HUDEP-2 (cell line): ENCODE results near the gene MOK.
A peak's percentile ranks its signal among the peaks of the same experiment; 100 is the strongest.

Experiments used
- DNase-seq, 76 experiments: peaks; one replicate each; lab custom pipeline; 2025; ENCODE audit not compliant: unreplicated experiment in 76 of 76; lab: John Stamatoyannopoulos, UW

The MOK gene

DNA sequence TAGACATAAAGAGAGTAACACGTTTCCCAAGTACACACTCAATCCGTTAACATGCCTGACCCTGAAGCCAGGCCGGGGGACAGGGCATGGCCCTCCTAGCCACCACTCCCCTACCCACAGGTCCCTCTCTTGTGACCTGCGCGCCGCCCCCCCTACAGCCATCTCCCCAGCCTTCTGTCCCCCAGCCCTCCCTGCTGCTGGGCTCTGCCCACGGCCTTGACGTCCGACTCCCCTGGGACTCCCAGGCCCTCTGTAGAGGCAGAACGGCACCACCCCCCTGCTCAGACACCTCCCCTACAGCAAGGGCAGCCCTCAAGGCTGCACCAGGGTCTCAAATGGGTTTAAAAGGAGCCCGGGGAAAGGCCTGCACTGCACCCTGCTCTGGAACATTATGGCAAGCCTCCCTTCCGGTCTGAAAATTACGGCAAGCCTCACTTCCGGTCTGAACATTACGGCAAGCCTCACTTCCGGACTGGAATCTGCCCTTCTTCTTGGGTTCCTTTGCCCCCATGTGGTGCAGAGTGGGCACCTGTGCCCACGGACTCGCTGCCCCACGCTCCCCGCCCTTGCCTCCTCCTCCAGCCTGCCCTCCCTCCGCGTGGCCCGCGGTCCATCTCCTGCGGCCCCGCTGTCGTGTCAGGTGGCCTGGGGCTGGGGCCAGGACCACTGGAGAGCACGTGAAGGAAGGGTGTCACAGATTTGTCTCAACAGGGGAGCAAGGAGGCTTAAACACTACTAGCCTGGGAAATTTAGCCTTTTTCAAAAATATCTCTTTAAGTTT, 77.6 kb downstream of the MOK start:
- no peak for DNase-seq

DNA sequence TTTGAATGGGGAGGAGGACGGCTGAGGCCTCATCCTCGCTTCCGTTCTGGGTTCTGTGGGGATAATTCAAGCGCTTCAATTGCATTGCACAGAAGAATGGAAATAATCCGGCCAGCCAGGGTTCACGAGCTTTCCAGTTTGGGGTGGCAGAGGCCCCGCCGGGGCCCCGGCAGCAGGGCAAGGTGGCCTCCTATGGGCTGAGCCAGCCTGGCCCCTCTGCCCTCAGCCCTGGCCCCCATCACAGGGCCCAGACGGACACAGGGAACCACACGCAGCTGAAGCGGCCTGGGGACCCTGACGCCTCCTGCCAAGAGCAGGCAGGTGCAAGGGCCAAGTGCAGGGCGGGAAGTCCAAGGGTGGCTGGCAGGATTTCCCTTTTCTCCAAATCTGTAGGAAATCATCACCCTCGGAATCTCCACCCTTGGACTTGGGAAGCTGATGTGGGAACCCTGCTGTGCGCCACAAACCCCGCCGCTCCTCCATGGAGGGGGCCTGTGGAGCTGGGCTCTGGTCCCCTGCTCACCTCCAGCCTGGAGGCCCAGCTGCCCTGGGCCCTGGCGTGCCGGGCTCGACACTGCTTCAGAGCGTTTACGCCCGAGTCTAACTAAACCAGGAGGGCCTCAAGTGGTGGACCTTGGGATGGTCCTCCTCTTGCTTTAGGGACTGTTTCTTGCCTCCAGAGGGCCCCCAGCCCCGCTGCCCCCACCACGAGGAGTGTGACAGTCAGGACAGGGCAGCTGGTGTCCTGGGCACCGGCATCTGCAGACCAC, 78.4 kb downstream of the MOK start:
- no peak for DNase-seq

DNA sequence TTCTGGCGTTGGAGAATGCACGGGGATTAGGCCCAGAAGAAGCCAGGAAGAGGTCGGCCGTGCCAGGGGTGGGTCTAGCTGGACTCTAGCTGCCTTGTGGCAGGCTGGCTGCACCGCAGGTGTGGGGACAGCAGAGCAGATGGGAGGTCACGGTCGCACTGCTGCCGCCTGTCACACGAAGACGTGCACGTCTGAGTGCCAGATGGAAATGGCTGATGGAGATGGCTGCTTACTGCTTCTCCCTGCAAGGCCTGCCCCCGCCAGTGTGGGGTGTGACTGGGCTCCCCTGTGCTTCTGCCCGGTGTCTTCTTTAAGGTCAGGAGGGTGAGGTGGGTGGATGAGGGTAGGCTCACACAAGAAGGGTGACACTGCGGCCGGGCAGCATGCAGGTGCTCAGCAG, 79.0 kb downstream of the MOK start:
- DNase-seq = no peak

DNA sequence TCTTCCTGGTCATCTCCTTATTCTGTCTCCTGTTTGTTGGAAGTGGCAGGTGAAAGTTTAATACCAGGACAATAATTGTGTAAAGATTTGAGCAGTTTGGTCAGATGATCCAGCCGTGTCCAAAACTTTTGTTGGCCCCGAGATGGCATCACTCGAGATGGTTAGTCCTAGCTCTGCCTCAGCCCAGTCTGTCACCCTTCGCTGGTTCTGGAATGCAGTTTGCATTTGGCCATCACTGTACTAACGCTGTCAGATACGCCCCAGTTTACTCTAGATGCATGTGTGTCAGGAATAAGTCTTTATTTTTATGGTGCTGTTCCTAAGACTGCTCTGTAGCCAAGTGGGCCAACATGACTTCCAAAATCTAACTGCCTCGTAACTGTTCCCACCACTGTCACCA, 79.6 kb downstream of the MOK start:
- DNase-seq = no peak

DNA sequence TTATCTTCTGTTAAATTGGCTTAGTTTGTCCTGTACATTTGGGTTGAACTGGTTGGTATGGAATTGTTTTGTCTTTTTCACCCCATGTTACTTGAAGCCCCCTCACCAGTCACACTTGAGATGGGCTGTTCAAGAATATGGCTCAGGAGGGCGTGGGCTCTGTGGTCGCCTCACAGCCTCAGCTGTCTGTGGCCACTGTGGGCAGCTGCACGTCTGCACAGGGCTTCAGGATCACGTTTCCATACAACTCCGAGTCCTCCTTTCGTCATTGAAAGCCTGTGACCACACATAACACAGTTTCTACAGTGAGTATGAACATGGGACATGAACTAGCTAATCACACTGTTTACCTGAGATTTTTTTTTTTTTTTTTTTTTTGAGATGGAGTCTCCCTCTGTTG, 81.3 kb downstream of the MOK start:
- DNase-seq = no peak

DNA sequence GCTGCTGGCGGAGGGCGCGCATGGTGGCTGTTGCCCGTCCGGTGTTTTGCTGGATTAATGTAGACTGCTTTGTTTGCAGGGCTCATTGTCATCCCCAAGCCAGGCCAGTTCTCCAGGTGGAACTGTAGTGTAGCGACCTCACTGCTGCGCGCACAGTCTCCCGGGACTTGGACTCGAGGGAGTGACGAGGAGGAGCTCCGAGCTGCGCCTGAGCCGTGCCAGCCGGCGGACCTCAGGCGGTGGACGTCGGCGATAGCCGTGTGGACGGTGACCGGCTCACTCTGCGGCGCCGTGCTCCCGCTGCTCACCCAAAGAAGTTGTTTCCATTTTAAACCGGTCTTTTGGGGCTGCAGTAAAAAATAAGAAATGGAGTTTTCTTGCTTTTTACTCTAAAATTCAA, 82.2 kb downstream of the MOK start:
- DNase-seq = no peak

DNA sequence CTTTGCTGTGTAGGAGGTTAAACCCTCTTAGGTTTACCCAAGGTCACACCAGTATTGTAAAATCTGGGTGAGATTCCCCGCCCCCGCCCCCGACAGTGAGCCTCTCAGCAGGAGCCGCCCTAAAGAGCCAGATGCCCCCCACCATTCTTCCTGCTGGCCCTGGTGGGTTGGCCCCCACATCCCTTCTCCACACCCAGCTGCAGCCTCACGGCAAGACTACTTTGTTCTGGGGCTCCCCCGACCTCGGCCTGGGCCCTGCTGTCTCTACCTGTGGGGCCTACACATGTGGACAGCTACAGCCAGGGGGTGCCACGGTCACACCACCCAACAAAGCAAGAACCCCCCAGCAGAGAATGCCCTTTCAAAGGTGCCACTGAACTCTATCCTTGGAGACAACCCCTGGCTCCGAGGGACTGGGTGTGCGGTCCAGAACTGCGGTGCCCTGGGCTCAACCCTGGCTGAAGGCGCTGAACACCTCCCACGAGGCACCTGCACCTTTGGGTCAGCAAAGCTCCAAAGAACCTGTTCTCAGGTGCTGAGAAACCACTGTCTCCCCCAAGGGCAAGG, 82.9 kb downstream of the MOK start:
- no peak for DNase-seq

DNA sequence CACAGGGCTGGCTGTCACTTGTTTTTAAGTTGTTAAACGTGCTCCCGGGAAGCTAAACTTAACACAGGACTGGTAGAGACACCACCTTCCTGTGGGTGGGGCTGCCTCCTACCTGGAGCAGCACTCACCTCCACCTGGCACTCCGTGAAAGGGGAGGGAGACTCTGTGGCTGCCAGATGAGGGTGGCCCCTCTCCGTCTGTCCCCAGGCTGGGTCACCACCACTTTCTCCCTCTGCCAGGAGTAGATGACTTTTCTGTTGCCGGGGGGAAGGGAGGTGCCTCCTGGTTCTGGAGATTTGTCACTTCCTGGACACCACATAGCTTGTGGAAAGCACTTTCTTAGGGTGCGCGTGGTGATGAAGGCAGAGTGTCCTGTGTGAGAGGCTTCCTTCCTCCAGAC, 83.9 kb downstream of the MOK start:
- DNase-seq = no peak

DNA sequence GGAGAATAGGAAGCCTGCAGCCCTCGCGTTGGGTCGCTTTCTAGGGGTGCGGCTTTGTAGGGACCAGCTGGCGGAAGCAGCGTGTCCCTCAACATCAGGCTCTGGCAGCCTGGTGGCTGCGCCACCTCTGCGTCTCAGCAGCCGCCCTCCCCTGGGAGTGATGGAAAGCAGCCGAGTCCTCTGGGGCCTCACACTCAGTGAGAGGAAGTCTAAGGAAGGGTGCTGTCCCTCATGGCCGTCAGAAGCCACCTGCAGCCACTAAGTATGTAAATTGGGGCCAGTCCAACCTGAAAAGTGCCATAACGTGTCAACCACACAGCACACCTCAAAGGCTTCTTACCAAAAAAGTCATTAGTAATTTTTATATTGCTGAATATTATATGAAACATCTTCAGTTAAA, 84.9 kb downstream of the MOK start:
- DNase-seq = no peak

DNA sequence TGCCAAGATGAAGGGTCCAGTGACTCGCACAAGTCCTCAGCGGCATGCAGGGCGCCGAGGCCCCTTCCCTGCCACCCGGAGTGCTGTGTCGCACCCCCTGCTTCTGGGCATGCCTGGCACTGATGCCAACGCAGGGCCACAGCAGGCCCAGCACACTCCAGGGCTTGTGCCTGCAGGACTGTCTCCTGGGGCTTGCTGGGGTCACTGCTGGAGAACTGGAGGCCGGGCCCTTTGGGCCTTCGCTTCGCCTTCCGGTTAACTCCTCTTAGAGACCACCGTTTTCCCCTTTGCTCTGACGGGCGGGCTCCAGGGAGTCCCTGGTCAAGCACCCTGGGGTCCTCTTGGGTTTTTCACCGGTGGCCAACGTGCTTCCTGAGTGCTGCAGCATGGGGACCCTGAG, 85.6 kb downstream of the MOK start:
- DNase-seq = no peak

DNA sequence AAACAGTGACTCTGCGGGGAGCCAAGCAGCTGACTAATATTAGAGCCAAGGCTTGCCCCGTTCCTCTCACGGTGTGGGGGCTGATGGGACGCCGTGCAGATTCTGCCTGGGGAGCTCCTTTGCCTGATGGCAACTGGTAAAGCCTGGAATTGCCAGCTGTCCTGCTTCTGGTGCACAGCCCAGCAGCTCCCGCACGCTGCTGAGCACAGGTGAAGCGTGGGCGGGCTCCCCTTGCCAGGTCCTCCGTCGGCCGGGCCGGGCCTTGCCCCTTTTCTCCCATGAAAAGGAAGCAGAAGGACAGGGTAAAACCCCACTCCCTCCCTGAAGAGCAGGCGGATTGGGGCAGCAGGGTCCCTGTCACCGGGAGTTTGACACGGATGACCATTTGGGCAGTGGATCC, 86.3 kb downstream of the MOK start:
- no peak for DNase-seq

DNA sequence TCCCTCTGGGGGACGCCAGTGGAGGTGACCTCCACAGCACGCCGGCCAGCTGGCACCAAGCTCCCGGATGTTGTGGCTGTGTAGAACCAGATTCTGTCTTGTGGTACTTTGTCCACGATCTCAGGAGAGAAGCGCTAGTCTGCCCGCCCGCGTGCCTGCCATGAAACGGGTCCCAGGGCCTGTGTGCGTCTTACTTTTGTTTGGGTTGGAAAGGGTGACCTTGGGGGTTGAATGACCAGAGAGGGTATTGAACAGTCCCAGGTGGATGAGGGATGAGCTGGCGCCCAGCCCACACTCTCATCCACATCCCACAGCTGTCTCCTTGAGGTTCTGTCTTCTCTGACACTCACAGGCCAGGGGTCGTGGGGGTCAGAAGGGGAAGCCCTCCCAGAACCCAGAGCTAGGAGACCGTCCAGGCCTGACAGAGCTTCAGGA, 87.0 kb downstream of the MOK start:
- no peak for DNase-seq

DNA sequence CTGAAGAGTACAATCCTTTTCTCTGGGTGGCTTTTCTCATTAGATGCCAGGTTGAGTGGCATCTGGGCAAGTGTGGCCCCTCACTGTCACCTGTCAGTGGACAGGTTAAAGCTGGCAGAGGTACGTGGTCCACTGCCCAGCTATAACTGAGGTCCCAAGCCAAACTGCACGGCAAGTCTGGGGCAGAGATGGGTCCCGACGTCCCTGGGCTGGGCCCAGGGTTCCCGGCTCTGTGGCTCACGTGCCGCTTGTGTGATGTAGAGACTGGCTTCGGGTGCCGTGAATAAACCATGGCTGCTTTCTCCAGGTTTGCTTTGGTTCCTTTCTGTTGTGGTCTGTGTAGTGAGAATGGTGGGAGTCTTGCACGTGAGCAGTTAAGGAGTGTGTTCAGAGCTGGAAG, 87.6 kb downstream of the MOK start:
- DNase-seq = no peak

DNA sequence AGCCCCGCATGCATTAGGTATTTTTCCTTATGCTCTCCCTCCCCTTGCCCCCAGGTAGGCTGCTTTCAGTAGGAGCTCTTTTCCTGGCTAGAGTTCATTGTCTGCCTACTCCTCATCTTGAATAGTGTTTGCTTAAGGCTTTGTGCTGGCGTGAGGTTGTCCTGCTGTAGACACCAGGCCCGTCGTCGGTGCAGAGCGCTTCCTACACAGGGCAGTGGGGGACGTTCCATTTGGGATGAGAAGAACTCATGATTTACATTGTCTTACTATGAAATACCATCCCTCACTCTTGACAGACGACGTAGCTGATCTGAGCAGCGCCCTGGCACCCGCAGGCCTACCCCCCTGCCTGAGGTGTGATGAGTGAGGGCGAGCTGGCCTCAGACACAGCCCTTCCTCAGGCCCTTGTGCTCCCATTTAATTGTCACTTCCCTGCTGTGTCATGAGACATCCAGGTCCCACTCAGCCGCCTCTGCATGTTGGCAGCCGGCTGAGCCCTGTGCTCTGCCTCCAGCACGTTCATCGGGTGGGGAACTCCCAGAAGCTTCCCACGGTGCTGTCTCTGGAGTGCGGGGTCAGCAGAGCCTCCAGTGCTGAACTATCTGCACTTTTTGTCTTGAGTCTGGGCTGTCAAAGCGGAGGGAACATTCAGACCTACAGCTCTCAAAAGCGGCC, 89.3 kb downstream of the MOK start:
- DNase-seq = no peak

DNA sequence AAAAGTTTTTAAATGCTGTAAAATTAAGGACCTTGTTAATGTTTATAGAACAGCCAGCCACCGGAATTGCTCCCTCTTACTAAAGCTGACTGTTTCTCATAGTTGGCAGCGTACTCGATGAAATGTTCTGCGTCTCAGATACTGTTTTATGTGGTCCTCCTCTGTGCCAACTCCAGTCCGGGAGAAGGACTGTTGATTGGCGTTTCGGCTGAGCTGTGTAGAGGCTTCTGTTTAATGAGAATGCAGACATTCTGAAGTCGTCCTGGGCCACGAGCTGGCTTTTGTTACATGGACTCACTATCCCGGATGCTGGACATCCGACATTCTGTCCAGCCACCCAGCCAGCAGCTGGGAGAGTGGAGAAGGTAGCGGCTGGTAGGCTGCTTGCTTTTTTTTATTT, 89.9 kb downstream of the MOK start:
- DNase-seq = no peak

DNA sequence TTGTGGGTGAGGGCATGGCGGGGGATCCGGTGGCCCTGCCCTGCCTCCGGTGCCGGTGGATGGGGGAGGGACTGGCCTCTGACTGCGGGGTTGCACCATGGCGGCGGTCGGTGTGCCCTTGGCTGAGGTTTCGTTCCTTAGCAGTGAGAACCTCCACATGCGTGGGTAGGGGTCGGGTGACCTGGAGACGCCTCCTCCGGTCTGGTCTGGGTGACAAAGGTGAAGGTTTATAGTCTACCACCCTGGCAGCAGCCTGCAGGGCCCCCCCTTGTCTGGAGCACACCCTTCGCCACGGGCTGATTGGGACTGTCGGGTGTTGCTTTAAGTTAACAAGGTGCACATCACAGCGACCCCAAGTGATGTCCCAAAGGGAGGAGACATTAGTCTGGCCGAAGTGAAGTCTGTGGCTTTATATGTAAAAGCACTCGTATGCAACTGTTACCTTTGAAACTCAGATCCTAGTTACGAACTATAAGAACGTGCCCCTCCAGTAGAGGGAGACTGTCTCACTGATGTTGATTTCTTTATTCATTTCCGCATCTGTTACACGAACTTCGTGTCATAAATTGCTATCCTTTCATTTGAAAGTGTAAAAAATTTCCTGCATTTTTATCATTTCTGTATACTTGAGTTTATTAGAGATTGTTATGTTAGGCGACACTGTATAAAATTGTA, 90.8 kb downstream of the MOK start:
- DNase-seq = peak in 1 of 76 experiments; percentile 3

DNA sequence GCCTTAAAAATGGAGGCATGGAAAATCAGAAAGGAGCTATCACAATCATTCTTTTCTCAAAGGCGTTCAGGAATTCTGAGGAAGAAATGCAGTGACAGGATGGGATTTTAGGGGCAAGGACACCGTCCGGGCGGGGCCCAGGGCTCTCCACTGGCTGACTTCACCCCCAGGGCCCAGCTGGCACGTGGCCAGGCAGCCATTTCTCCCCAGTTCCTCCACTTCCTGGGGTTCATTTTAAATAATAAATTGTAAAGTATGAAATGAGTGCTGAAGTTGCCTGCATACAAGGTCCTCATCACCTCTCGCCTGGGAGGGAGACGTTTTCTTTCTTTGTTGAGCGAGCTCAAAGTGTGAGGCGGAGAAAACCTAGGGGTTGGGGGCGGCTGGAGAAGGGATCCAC, 91.5 kb downstream of the MOK start:
- no peak for DNase-seq

DNA sequence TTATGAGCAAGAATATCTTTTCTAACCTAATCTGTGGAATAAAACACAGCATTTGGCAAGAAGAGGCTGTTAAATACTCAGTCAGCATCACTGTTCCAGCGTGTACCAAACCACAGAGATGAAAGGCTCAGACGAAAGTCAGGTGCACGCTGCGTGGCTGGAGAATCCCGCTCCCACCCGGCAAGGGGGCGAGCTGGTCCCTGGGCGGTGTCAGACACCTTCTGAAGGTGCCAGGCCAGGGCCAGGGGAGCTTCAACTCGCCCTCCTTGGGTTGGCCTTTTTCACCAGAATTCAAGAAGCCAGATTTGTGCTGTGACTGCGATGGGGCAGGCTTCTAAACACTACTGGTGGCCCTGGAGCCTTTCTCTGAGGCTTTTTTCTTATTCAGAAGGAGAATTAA, 92.1 kb downstream of the MOK start:
- DNase-seq = no peak

DNA sequence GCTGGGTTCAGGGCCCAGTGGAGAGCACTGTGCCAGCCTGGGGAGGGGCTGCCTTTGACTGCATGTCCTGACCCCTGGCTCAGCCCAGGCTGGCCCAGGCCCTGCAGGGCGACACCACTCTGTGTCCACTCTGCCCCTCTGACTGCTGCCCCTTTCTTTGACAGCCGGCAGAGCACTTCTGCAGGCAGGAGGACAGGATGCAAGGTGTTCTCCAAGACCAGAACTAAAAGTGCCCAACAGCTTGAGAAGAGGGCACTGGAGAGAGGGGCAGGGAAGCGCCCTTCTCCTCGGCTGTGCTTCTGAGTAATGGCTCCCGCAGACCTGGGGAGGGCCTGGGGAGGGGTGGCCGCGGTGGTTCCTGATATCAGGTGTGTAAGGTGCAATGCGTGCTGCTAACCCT, 92.6 kb downstream of the MOK start:
- no peak for DNase-seq

DNA sequence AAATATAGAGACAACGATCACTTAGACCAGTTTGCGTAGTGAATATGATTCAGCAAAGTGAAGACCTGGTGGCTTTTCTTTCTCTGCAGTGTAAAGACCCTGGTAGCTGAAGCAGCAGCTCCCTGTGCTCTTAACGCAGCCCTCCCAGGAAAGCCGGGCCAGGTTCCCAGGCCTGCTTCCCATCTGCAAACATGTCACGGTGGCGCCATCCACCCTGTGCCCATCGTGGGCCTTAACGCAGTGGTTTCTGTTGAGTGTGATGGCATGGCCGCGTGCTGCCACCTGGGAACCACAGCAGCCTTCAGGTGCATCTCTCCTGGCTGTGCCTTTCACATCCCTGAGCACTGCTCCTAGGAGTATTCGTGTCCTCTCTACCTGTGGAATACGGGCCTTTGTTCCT, 93.7 kb downstream of the MOK start:
- no peak for DNase-seq
